ENCODE measurements around the gene DLAT.
"Not testable (repeated sequence)": the region's sequence is repeated elsewhere in the genome, so short reads cannot be mapped to it uniquely, and the experiment has no call there.

The DLAT gene

GRCh38 chr11:112005422-112006094 is 19.6 kb upstream of the DLAT start:
- DNase-seq, result no peak

DNA sequence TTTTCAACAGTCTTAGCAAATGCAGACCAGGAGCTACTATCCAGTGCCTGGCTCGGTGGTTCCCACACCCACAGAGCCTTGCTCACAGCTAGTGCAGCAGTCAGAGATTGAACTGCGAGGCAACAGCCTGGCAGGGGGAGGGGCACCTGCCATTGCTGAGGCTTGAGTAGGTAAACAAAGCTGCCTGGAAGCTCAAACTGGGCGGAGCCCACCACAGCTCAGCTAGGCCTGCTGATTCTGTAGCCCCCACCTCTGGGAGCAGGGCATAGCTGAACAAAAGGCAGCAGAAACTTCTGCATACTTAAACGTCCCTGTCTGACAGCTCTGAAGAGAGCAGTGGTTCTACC is 19.1 kb upstream of the DLAT start:
- DNase-seq, result not testable (repeated sequence)

GRCh38 chr11:112011451-112011850 is 13.8 kb upstream of the DLAT start:
- not testable (repeated sequence) for DNase-seq

GRCh38 chr11:112012874-112013273 is 12.3 kb upstream of the DLAT start:
- DNase-seq, result no peak

GRCh38 chr11:112013497-112014164 is 11.6 kb upstream of the DLAT start:
- no peak for DNase-seq

DNA sequence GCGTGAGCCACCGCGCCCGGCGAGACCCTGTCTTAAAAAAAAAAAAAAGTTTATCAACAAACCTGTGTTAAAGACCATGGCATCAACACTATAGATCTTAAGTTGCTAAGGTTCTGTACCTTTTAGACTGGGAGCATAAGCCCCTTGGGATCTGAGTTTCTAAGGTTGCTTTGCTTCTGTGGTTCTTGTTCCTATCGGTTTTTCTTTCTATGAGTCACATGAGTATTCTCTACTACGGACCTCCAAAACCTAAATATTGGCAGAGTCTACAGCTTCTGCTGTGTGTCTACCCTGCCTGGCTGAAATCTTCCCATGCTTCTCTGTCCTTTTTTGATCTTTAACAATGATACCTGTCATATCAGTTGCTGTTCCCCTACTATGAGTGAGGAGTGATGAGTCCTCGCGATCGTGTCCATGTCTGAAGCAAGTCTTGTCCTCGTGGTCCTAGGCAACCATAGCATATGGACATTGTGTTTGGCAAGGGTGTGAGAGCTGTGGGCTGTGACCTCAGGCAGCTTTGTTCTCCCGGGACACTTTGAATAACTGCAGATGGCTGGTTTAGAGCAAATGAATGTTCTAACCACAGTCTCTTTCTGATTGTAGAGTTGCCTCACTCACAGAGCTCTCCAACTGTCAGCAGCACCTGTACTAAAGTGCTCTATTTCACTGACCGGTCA is 9.0 kb upstream of the DLAT start:
- DNase-seq, result no peak

- no peak for DNase-seq
These were observed 8.3 kb upstream of the DLAT start for GRCh38 chr11:112016765-112017376.

DNA sequence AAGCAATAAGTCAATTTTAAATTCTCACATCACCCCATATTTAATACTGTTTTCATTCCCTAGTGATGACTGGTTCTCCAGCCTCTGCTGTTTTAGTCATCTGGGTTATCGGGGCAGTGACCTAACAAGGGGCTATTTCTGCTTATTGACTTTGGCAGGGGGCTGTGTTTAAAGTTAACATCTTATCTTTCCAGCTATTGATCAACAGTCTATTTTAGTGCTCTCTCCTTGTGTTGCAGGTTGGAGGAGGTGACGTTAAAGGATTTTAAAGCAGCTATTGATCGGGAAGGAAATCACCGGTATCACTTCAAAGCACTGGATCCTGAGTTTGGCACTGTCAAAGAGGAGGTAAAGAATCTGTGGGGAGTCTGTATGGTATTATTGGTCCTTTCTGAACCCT is 7.7 kb upstream of the DLAT start:
- no peak for DNase-seq

DNA sequence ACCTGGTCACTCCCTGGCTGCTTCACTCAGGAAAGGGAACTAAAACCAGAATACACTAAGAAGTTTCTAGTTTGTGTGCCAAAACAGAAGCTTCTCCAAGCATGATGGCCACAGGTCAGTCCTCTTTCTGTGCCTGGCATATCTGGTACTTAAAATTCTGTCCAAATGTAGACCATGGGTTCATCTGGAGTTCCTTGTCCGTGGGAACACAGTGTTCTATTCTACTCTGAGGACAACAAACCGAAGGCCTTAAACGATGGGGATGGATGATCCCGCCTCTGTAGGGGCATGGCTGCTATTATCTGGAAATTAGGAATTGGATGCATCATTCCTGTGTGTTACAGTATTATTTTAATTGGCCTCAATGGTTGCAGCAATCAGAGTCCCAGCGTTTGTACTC is 6.1 kb upstream of the DLAT start:
- DNase-seq, result no peak

DNA sequence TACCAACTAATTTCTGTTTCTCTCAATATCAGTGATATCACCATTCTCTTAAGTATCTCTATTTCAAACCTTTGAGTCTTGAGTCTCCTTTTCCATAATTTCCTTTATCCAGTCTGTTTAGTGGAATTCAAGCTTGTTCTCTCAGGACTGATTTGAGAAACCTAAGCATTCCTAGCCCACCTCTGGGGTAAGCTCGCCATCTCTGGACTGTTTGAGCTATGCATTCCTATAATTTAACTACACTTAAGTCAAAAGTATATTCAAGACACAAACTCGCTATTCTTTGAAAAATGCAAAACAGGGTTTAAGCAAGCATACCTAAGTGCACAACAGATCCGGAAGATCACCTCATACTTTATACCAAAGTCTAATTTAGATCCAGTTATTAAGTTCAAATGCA is 2.1 kb upstream of the DLAT start:
- no peak for DNase-seq

GRCh38 chr11:112024178-112024772 is 933 bp upstream of the DLAT start:
- peak in 1 of 2 donors; percentile 13 for DNase-seq

- no peak for DNase-seq
These were observed 499 bp downstream of the DLAT start for GRCh38 chr11:112025707-112026106.

DNA sequence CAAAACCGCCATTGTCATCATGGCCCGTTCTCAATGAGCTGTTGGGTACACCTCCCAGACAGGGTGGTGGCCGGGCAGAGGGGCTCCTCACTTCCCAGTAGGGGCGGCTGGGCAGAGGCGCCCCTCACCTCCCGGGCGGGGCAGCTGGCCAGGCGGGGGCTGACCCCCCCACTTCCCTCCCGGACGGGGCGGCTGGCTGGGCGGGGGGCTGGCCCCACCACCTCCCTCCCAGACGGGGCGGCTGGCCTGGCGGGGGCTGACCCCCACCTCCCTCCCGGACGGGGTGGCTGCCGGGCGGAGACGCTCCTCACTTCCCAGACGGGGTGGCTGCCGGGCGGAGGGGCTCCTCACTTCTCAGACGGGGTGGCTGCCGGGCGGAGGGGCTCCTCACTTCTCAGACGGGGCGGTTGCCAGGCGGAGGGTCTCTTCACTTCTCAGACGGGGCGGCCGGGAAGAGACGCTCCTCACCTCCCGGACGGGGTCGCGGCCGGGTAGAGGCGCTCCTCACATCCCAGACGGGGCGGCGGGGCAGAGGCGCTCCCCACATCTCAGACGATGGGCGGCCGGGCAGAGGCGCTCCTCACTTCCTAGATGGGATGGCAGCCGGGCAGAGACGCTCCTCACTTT is 1.7 kb downstream of the DLAT start:
- DNase-seq, result not testable (repeated sequence)

DNA sequence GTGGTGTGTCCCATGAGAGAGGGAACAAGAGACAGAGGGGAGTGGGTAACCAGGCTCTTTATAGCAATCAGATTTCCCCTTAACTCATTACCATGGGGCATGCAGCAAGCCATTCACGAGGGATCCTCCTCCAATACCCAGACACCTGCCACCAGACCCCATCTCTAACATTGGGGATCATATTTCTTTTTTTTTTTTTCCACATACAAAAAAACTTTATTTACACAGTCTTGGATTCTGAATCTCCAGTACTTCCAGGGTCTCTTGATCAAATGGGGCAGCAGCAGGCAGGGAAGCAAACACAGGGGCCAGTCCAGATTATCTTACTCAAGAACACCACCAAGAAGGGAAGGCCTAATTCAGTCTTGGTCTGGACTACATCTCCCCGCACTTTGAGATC is 4.3 kb downstream of the DLAT start:
- DNase-seq, result no peak

- no peak for DNase-seq
These were observed 8.7 kb downstream of the DLAT start for GRCh38 chr11:112033902-112034301.

GRCh38 chr11:112037527-112037926 is 12.3 kb downstream of the DLAT start:
- no peak for DNase-seq

DNA sequence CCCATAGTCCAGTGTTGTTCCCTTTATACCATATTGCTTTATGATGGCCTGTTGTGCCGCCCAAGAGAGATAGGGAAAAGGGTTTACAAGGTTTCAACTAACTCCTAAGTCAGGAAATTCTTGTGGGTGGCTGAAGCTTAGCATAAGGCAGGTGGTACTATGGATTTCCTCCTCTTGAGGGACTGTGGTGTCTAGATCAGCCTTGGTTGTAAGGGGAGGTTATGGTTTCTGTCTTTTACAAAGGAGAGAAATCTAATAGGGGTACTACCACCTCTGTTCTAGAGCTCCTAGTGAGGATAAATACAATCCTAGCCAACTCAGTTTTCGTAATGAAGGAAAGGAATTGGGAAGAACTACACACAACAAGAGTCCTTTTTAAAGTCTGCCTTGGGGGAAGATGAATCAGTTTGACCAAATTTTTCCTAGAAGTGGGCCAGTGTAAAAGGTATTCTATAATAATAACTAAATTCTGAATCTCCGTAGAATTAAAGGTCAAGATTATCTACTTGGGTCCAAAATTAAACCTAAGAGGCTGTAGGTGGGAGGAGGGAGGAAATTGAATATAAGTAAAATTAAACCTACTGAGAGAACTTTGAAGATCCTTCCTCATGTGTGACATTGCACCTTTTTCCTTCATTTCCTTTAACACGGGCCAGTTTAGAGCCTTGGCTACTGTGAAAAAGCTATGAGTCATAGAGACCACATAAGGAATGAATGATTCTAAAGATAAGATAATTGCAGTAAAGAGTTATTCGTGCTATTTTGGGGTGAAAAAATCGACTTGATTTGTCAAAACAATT is 17.2 kb downstream of the DLAT start:
- no peak for DNase-seq

- no peak for DNase-seq
These were observed 17.7 kb downstream of the DLAT start for GRCh38 chr11:112042961-112043304.

- DNase-seq, result no peak
These were observed 19.8 kb downstream of the DLAT start for GRCh38 chr11:112044961-112045360.

- not testable (repeated sequence) for DNase-seq
These were observed 21.4 kb downstream of the DLAT start for GRCh38 chr11:112046647-112047046.

GRCh38 chr11:112048256-112048655 is 23.0 kb downstream of the DLAT start:
- DNase-seq, result not testable (repeated sequence)

- no peak for DNase-seq
These were observed 24.6 kb downstream of the DLAT start for GRCh38 chr11:112049777-112050176.
